ENCODE data around the gene GRK7.
"Not testable (repeated sequence)": the region's sequence is repeated elsewhere in the genome, so short reads cannot be mapped to it uniquely, and the experiment has no call there.

Gene GRK7

DNA sequence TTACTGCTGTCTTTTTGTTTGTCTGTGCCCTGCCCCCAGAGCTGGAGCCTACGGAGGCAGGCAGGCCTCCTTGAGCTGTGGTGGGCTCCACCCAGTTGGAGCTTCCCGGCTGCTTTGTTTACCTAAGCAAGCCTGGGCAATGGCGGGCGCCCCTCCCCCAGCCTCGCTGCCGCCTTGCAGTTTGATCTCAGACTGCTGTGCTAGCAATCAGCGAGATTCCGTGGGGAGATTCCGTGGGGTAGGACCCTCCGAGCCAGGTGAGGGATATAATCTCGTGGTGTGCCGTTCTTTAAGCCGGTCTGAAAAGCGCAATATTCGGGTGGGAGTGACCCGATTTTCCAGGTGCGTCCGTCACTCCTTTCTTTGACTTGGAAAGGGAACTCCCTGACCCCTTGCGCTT, 656 bp upstream of the GRK7 start:
- not testable (repeated sequence) for DNase-seq

GRCh38 chr3:141764045-141764444, 837 bp downstream of the GRK7 start:
- DNase-seq, result no peak

DNA sequence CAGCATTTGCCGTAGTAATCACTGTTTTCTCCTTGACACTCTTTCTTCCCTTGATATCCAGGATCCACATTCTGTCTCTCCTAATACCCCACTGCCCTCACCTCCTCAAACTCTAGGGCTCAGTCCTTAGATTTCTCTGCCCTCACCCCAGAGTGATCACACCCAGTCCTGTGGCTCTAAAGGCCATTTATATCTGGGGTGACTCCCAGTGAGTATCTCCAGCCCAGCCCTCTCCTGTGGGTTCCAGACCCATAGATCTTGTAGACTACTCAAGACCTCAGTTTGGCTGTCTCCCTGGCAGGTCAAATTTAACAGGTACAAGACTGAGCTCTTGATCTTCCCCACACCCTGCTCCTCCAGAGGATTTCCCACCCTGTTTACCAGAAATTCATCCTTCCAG, 1.3 kb downstream of the GRK7 start:
- no peak for DNase-seq

DNA sequence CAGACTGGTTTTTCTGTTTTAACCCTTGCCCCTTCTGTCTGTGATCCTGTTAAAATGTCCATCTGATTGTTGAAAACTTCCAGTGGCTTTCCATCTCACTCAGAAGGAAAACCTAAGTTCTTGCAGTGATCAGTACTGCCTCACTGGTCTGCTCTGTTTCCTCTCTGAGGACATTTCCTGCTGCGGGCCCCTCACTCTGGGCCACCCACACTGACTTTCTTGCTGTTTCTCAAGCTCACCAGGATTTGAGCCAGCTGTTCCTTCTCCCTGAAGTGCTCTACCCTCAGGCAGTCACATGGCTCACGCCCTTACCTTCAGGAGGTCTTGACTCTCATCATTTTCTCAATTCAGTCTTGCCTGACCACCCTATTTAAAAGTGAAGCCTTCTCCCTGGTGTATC, 1.8 kb downstream of the GRK7 start:
- DNase-seq, result no peak

DNA sequence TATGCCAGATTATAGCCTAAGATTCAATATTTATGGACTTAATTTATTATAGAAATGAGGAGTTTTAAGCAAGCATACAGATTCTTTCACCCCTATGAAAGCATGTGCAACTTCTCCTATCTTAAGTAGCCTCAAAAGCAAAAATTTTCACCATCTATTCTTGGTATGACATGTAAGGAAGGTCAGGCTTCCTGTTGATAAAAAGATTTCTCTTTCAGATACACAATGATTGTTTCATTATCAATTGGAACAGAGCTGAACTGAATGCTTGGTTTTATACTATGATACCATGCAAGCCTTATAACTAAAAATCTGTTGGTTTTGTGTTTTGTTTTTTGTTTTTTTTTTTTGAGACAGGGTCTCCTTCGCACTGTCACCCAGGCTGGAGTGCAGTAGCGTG, 3.9 kb downstream of the GRK7 start:
- no peak for DNase-seq

GRCh38 chr3:141769221-141769894, 6.2 kb downstream of the GRK7 start:
- no peak for DNase-seq

DNA sequence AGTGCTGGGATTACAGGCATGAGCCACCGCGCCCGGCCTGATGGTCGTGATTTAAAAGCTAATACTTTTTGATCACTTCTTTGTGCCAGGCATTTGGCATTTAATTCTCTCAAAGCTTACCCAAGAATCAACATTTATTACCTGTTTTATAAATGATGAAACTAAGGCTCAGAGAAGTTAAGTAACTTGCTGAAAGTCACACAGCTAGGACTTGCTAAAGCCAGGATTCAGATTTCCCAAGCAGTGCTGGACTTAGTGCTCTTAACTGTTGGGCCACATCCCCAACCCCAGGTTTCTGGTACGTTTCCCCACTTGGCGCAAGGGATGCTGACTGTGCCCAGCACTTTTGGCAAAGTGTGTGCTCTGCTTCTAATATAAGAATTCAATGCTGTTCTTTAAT, 10.5 kb downstream of the GRK7 start:
- DNase-seq, result no peak

DNA sequence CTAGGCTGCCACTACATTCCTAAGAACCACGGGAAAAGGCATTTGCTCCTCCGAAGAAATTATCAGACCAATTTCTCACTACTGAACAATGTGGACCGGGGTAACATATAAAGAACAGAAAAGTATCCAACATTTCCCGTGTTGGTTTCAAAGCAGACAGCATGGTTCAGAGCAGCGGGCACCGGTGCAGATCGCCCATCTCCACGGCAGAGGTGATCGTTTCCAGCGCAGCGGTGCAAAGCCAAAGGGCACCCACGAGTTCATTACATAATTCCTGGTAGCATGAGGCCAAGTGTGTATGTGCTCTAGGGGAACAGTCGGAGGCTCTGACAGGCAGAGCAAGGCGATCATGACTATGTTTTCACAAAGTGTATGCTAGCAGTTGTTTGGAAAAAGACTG, 13.2 kb downstream of the GRK7 start:
- no peak for DNase-seq

DNA sequence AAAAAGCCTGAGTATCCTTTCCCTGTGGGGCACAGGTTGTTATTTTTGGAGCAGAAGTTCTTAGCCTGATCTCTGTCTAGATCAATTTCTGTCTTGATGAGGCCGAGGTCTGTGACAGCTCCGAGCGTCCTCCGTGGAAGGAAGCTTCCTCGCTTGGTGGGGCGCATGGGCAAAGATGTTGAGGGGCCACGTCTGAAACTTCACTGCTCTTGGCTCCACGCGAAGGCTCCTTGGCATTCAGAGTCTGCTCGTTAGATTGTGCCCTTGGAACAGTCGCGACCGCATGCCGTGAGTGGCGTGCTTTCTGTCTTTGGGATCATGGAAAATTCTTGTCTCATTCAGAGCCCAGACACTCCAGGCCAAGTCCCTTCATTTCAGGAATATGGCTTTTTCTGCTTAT, 13.7 kb downstream of the GRK7 start:
- no peak for DNase-seq

DNA sequence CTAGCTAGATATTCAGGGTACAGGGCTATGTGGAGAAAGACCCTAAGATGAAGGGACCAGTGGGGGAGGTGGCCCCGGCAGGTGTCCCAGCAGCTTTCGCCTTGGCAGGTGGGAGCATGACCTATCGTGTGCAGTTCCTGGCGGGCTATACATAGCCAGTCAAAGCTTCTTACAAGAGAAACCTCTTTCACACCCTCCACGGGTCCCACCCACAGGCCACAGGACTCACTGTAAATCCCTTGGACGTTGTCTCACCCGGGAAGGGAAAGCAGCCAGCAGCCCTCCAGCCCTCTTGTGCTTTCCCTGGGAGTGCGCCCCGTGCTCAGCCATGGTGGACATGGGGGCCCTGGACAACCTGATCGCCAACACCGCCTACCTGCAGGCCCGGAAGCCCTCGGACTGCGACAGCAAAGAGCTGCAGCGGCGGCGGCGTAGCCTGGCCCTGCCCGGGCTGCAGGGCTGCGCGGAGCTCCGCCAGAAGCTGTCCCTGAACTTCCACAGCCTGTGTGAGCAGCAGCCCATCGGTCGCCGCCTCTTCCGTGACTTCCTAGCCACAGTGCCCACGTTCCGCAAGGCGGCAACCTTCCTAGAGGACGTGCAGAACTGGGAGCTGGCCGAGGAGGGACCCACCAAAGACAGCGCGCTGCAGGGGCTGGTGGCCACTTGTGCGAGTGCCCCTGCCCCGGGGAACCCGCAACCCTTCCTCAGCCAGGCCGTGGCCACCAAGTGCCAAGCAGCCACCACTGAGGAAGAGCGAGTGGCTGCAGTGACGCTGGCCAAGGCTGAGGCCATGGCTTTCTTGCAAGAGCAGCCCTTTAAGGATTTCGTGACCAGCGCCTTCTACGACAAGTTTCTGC, 15.0 kb downstream of the GRK7 start:
- no peak for DNase-seq

DNA sequence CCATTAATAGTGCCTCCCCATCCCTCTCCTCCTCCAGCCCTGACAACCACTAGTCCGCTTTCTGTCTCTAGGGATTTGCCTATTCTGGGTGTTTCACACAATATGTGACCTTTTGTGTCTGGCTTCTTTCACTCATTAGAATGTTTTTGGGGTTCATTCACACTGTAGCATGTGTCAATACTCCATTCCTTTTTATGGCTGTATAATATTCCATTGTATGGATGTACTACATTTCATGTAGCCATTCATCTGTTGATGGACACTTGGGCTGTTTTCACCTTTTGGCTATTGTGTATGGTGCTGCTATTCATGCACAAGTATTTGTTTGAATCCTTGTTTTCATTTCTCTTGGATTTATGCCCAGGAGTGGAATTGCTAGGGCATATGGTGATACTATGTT, 16.5 kb downstream of the GRK7 start:
- no peak for DNase-seq

DNA sequence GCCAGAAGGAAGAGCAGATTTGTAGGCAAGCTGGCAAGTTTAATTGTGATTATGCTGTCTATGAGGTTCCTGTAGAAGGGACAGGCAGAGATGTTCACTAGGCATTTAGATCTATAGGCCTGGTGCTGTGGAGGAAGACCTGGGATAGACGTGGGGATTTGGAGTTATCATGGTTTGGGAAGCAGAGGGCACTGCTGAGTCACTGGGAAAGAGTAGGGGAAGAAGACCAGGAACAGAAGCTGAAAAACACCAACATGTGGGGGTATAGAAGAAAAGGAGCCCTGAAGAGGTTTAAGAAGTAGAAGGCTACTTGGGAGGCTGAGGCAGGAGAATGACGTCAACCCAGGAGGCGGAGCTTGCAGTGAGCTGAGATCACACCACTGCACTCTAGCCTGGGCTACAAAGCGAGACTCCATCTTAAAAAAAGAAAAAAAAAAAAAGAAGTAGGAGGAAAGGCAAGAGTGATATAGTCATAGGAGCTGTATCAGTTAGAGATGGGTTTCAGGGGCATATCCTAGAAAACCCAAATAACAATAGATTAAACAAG, 19.3 kb downstream of the GRK7 start:
- no peak for DNase-seq

- no peak for DNase-seq
These were observed 20.4 kb downstream of the GRK7 start for GRCh38 chr3:141783632-141784031.

DNA sequence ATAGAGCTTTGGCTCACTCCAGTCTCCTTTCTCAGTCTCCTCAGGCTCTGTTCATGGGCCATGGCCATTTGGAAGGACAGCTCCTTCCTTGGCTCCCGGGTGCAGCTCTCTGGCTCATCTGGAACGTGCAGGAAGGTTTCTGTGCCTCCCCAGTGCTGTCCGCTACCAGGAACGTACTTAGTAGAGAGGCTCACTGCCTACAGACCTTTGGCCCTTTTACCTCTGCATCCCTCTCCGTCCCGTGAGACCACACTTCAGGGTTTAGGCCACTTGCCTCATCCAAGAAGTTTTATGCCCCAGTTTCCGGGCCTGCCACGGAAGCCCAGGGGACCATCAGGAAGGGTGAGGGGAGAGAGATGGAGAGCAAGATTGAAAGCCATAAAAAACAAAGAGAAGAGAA, 20.9 kb downstream of the GRK7 start:
- DNase-seq, result no peak

DNA sequence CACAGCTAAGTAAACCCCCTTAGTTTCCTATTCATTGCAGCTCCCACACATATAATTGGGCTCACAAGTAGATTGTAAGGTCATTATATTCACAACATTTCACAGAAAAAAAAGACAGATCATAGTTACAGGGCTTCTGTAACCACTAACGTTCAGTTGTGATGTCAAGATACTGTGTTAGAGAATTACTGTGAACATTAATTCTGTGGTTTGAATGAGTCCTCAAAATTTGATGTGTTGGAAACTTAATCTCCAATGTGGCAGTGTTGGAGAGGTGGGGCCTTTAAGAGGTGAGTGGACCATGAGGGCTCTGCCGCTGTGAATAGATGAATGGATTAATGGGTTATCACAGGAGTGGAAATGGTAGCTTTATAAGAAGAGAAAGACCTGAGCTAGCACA, 21.3 kb downstream of the GRK7 start:
- DNase-seq, result no peak

GRCh38 chr3:141788149-141788548, 24.9 kb downstream of the GRK7 start:
- no peak for DNase-seq

GRCh38 chr3:141788750-141789149, 25.5 kb downstream of the GRK7 start:
- not testable (repeated sequence) for DNase-seq

GRCh38 chr3:141789281-141789680, 26.1 kb downstream of the GRK7 start:
- no peak for DNase-seq

DNA sequence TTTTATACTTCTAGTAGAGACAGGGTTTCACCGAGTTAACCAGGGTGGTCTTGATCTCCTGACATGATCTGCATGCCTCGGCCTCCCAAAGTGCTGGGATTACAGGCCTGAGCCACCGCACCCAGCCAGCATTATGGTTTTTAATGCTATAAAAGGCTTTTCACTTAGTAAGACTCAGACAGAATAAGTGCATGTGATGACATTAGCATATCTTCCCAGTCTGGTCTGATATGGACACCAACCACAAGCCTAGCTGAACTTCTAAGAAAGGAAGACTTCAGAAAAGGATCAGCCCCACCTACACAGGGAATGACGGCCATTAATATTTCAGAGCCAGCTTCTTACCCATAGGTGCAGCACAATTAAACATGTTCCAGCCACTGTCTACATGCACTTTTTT, 27.0 kb downstream of the GRK7 start:
- DNase-seq, result no peak

DNA sequence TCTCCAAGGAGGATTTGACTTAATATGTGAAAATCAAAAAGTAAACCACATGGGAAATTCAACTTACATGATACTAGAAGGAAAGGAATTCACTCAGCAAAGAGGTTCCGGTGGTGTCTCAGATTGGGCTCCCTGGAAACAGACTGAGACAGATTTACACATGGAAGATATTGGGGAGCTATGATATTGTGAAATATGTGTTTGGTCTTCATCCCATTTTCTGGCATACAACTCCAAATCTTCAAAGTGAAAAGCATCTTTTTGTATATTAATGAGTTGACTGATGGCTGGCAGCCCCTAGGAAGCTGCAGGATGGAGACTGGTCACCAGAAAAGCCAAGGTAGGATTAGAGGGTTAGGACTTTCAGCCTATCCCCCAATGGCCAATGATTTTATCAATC, 29.3 kb downstream of the GRK7 start:
- DNase-seq, result no peak

DNA sequence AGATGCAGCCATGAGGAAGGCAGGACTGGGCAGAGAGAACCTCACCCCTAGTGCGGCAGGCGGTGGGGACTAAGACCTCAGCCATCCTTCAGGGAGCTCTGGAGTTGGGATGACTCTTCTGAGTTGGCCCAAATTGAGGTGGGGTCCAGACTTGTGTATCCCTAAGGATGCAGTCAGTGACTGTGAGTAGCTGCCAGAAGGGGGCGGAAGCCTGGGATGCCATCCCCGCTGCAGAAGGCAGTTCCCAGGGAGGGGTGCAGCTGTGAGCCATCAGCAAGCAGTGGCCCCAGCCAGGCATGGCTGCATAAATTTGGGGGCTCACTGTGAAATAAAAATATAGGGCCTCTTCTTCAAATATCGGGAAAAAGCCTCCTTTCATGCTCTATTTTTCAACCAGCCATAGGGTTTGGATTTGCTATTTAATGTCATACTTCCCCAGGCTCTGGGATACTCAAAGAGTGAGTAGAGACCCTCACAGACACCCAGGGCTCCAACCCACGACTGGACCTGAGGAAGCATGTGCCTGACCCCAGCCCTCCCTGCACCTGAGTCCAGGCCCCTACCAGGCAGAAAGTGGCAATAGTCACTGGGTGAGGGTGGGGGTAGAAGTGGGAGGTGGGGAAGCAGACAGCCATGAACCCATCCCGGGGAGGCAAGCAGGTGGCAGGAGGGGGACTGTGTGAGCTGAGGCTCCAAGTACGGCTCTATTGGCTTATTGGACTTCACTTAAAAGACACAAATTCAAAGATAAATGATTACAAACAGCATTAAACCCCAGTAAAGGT, 30.5 kb downstream of the GRK7 start:
- no peak for DNase-seq

- DNase-seq, result no peak
These were observed 32.1 kb downstream of the GRK7 start for GRCh38 chr3:141795276-141795675.

GRCh38 chr3:141795741-141796080, 32.5 kb downstream of the GRK7 start:
- no peak for DNase-seq
